Stimulated activated effector memory CD8-positive, alpha-beta T cell treated with anti-CD3 and anti-CD28 coated beads, Interleukin-12 subunit alpha, Interleukin-12 subunit beta, amount 100 ng/mL, for 72 hours (primary cell): ENCODE results near the gene HECA.
A peak's percentile ranks its signal among the peaks of the same experiment; 100 is the strongest.
"Not testable (repeated sequence)": the region's sequence is repeated elsewhere in the genome, so short reads cannot be mapped to it uniquely, and the experiment has no call there.

ENCODE experiments used
- ATAC-seq: fragments of 150-1000 bp; cut with Tn5 transposase; 2 replicates; pipeline ENCODE4 v1.10.0; 2021
- DNase-seq, 2 donors: peaks; one replicate each; pipeline ENCODE4 v3.0.0; 2021 to 2022; ENCODE audit warnings: low spot score in 2 of 2
- H3K27ac Mint-ChIP-seq: one replicate; pipeline ENCODE4 v1.8.0; 2022; ENCODE audit warnings: mild to moderate bottlenecking, mixed read lengths
- H3K36me3 Mint-ChIP-seq: one replicate; pipeline ENCODE4 v1.8.0; 2022; ENCODE audit warnings: mild to moderate bottlenecking, mixed read lengths
- H3K4me1 Mint-ChIP-seq: one replicate; pipeline ENCODE4 v1.8.0; 2022; ENCODE audit warnings: mixed read lengths
- H3K4me3 Mint-ChIP-seq: one replicate; pipeline ENCODE4 v1.8.0; 2022; ENCODE audit warnings: mild to moderate bottlenecking, mixed read lengths
- H3K9me3 Mint-ChIP-seq: one replicate; pipeline ENCODE4 v1.8.0; 2022; ENCODE audit warnings: mixed read lengths

The HECA gene

GRCh38 chr6:139148557-139149235 is 13.8 kb downstream of the HECA start:
- DNase-seq = peak in 1 of 2 donors; percentile 50
- Mint-ChIP-seq H3K9me3 (no peaks in the 10 kb centered on the region), H3K36me3 (peaks cover 24% of the 10 kb centered on the region)

GRCh38 chr6:139149383-139149782 is 14.5 kb downstream of the HECA start:
- Mint-ChIP-seq H3K27ac (peak overlapping the region; percentile 94), H3K36me3 (peaks cover 28% of the 10 kb centered on the region), H3K4me3 (peak overlapping the region; percentile 65), H3K9me3 (no peaks in the 10 kb centered on the region), H3K4me1 (peaks cover 91% of the 10 kb centered on the region)
- ATAC-seq (no peak), DNase-seq (peak in 1 of 2 donors; percentile 45)

More at GRCh38 chr6:139148557-139149235, 13.8 kb downstream of the HECA start:
- Mint-ChIP-seq H3K4me3 (peak overlapping the region; percentile 65), H3K4me1 (peaks cover 92% of the 10 kb centered on the region), H3K27ac (peak overlapping the region; percentile 94)
- no peak for ATAC-seq

GRCh38 chr6:139150920-139151319 is 16.0 kb downstream of the HECA start:
- Mint-ChIP-seq H3K9me3 (no peaks in the 10 kb centered on the region), H3K4me3 (peak overlapping the region; percentile 65), H3K4me1 (peaks cover 88% of the 10 kb centered on the region), H3K36me3 (peaks cover 33% of the 10 kb centered on the region), H3K27ac (peak overlapping the region; percentile 94)
- DNase-seq = peak in 1 of 2 donors; percentile 52
- ATAC-seq = no peak

DNA sequence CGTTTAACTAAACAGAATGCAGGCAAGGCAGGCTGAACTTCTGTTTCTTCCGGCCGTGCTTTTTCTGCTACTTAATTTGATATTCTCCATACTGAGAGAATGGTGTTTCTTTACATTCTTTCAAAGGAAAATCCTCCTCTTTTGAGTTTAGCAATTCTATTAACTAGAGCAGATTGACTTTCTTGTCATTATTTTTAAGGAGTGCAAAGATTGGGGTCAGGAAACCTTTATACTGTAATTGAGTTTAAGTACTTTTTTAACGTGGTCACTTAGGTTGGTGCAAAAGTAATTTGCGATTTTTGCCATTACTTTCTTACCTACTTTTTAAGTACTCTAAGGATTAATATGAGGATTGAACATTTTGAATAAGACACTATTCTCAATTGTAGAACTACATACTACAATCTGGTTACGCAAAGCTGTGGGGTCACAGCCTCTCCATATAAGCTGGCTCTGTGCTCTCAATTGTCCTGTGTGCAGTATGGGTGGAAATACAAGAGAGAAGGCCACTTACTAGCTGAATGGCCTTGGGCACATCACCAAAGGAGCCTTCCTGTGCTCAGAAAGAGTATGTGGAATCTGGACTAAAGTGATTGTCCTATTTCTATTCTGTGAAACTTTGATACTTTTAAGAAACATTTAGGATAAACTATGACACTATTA is 16.7 kb downstream of the HECA start:
- Mint-ChIP-seq H3K27ac (peak overlapping the region; percentile 94), H3K4me3 (peak overlapping the region; percentile 65), H3K36me3 (peaks cover 34% of the 10 kb centered on the region), H3K9me3 (no peaks in the 10 kb centered on the region), H3K4me1 (peaks cover 87% of the 10 kb centered on the region)
- ATAC-seq (no peak), DNase-seq (peak in 1 of 2 donors; percentile 53)

GRCh38 chr6:139152088-139152891 is 17.4 kb downstream of the HECA start:
- Mint-ChIP-seq H3K4me3 (peak overlapping the region; percentile 65), H3K9me3 (no peaks in the 10 kb centered on the region), H3K27ac (peak overlapping the region; percentile 94), H3K36me3 (peaks cover 37% of the 10 kb centered on the region), H3K4me1 (peaks cover 86% of the 10 kb centered on the region)
- DNase-seq (no peak), ATAC-seq (peak; percentile 60)

GRCh38 chr6:139152892-139153271 is 18.0 kb downstream of the HECA start:
- ATAC-seq (peak; percentile 51), DNase-seq (peak in 1 of 2 donors; percentile 47)
- H3K9me3 Mint-ChIP-seq = no peaks in the 10 kb centered on the region
- H3K36me3 Mint-ChIP-seq = peaks cover 43% of the 10 kb centered on the region
- peaks cover 86% of the 10 kb centered on the region for H3K4me1 Mint-ChIP-seq
- peak overlapping the region; percentile 65 for H3K4me3 Mint-ChIP-seq
- peak overlapping the region; percentile 94 for H3K27ac Mint-ChIP-seq

- Mint-ChIP-seq H3K4me1 (peaks cover 77% of the 10 kb centered on the region), H3K4me3 (peak overlapping the region; percentile 65), H3K27ac (peak overlapping the region; percentile 94), H3K9me3 (no peaks in the 10 kb centered on the region), H3K36me3 (peaks cover 52% of the 10 kb centered on the region)
- DNase-seq (no peak), ATAC-seq (peak; percentile 84)
These were observed 19.0 kb downstream of the HECA start for GRCh38 chr6:139153855-139154254.

- peak overlapping the region; percentile 94 for H3K27ac Mint-ChIP-seq
- H3K4me3 Mint-ChIP-seq = peak overlapping the region; percentile 65
- peak in 1 of 2 donors; percentile 41 for DNase-seq
- ATAC-seq = peak; percentile 68
- no peaks in the 10 kb centered on the region for H3K9me3 Mint-ChIP-seq
- H3K36me3 Mint-ChIP-seq = peaks cover 61% of the 10 kb centered on the region
- peaks cover 76% of the 10 kb centered on the region for H3K4me1 Mint-ChIP-seq
These were observed 20.1 kb downstream of the HECA start for GRCh38 chr6:139154881-139155547.

DNA sequence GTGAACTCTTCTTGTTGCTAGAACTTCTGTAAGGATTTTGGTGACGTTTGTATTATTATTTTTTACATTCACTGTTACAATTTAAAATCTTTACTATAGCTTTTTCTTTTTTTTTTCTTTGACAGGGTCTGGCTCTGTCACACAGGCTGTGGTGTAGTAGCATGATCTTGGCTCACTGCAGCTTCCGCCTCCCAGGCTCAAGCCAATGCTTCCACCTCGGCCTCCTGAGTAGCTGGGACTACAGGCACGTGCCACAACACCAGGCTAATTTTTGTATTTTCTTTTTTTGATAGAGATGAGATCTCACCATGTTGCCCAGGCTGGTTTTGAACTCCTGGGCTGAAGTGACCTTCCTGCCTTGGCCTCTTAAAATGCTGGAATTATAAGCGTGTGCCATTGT is 21.2 kb downstream of the HECA start:
- H3K36me3 Mint-ChIP-seq = peaks cover 67% of the 10 kb centered on the region
- H3K4me1 Mint-ChIP-seq = peaks cover 76% of the 10 kb centered on the region
- no peaks in the 10 kb centered on the region for H3K9me3 Mint-ChIP-seq
- peak overlapping the region; percentile 86 for H3K27ac Mint-ChIP-seq
- ATAC-seq = no peak
- DNase-seq = no peak
- no peak overlapping the region for H3K4me3 Mint-ChIP-seq

DNA sequence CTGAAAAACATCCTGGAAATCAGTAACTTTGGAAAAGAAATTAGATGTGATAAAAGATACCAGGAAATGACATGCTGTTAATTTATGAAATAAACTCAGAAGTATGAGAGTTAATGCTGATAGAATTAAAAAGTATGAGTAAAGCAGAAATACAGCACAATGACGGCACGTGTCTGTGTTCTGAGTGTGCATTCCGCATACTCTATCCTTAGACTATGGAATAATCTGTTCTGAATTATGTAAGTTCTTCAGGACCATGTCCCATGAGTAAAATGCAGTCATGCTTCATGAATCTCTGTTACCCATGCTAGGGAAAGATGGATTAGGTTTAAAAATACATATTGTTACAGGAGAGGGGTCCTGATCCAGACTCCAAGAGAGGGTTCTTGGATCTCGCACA is 21.7 kb downstream of the HECA start:
- H3K27ac Mint-ChIP-seq = peak overlapping the region; percentile 86
- H3K9me3 Mint-ChIP-seq = no peaks in the 10 kb centered on the region
- ATAC-seq (no peak), DNase-seq (no peak)
- H3K36me3 Mint-ChIP-seq = peaks cover 65% of the 10 kb centered on the region
- H3K4me1 Mint-ChIP-seq = peaks cover 76% of the 10 kb centered on the region
- H3K4me3 Mint-ChIP-seq = no peak overlapping the region

DNA sequence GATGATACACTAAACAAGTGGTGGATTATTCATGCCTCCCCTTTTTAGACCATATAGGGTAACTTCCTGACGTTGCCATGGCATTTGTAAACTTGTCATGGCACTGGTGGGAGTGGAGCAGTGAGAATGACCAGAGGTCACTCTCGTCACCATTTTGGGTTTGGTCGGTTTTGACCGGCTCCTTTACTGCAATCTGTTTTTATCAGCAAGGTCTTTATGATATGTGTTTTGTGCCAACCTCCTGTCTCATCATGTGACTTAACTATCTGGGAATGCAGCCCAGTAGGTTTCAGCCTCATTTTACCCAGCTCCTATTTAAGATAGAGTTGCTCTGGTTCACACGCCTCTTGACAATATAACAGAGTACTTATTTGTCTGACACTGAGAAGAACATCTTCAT is 22.2 kb downstream of the HECA start:
- DNase-seq = peak in 1 of 2 donors; percentile 25
- ATAC-seq, H3K4me3 Mint-ChIP-seq, H3K9me3 Mint-ChIP-seq: not testable (repeated sequence)
- peaks cover 67% of the 10 kb centered on the region for H3K36me3 Mint-ChIP-seq
- H3K27ac Mint-ChIP-seq = peak overlapping the region; percentile 86
- H3K4me1 Mint-ChIP-seq = peaks cover 76% of the 10 kb centered on the region

DNA sequence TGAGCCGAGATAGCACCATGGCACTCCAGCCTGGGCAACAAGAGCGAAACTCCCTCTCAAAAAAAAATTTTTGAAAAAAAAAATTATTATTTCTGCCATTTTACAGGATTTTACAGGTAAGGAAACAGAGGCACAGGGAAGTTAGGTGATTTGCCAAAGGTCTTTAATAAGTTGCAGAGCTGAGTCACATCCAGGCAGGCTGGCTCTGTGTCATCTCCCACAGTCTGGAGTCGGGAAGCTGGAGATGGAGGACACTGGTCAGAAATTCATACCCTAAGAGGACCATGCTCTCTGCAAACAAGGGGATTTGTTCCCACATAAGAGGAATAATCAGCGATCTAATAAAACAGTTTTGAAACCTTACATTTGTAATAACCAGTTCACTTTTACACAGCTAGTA is 24.1 kb downstream of the HECA start:
- ATAC-seq (no peak), DNase-seq (no peak)
- peaks cover 78% of the 10 kb centered on the region for H3K36me3 Mint-ChIP-seq
- H3K9me3 Mint-ChIP-seq = no peaks in the 10 kb centered on the region
- H3K4me1 Mint-ChIP-seq = peaks cover 83% of the 10 kb centered on the region
- no peak overlapping the region for H3K4me3 Mint-ChIP-seq
- peak overlapping the region; percentile 95 for H3K27ac Mint-ChIP-seq

GRCh38 chr6:139161169-139161568 is 26.3 kb downstream of the HECA start:
- H3K4me3 Mint-ChIP-seq = peak overlapping the region; percentile 62
- H3K9me3 Mint-ChIP-seq = no peaks in the 10 kb centered on the region
- peaks cover 88% of the 10 kb centered on the region for H3K36me3 Mint-ChIP-seq
- peak overlapping the region; percentile 95 for H3K27ac Mint-ChIP-seq
- H3K4me1 Mint-ChIP-seq = peaks cover 88% of the 10 kb centered on the region
- DNase-seq = peak in 1 of 2 donors; percentile 54
- ATAC-seq = peak; percentile 52

DNA sequence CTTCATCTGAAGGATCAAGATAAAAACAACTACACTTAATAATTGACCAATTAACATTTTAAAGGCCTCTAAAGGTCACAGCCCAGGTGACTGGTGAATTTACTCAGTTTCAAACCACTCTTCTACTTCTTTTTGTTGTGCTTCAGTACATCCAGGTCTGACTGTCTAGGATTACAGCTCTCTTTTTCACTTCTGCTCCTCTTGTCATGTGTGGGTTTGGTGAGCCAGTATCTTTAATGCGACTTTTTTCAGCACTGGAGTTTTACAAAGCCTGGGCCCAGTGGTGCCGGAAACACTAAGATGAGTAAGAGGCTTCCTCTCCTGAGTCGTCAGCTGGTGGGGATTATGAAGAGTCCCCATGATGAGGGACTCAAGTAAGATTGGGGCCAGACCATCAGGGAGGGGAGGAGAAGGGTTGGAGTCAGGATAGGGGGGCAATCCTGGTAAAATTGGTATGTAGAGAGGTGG is 27.0 kb downstream of the HECA start:
- peak; percentile 33 to 80 for DNase-seq
- peaks cover 85% of the 10 kb centered on the region for H3K4me1 Mint-ChIP-seq
- peak; percentile 96 for ATAC-seq

DNA sequence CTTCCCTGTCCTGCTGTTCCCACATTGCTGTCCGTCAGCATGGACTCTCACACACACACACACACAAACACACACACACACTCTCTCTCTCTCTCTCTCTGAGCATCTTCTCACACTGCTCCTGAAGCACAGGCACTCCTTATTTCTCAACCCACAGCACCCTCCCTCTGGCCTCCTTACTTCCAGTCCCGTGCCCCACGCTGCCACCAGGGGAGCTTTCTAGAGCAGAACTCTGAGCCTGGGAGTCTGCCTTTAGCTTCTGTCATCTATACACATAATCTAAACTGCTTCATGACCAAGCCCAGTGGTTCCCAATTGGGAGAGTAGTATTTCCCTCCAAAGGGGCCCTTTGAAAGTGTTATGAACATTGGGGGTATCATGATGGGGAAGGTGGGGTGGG is 29.1 kb downstream of the HECA start:
- ATAC-seq (no peak), DNase-seq (peak in 1 of 2 donors; percentile 48)
- peak overlapping the region; percentile 31 for H3K4me3 Mint-ChIP-seq
- no peaks in the 10 kb centered on the region for H3K9me3 Mint-ChIP-seq
- H3K4me1 Mint-ChIP-seq = peaks cover 92% of the 10 kb centered on the region
- H3K36me3 Mint-ChIP-seq = peaks cover 91% of the 10 kb centered on the region
- peak overlapping the region; percentile 95 for H3K27ac Mint-ChIP-seq

More for the DNA sequence above, 27.0 kb downstream of the HECA start:
- H3K36me3 Mint-ChIP-seq = peaks cover 88% of the 10 kb centered on the region
- peak overlapping the region; percentile 62 for H3K4me3 Mint-ChIP-seq
- no peaks in the 10 kb centered on the region for H3K9me3 Mint-ChIP-seq
- peak overlapping the region; percentile 95 for H3K27ac Mint-ChIP-seq
